ENCODE measurements around the gene DNAJC18.
"Not testable (repeated sequence)": the region's sequence is repeated elsewhere in the genome, so short reads cannot be mapped to it uniquely, and the experiment has no call there.

DNAJC18 gene

GRCh38 chr5:139461698-139462097 is 22.4 kb upstream of the DNAJC18 start:
- in situ Hi-C loops (cut with MboI; ENCODE audit: low sequenced_read_pairs), result no loop called here

GRCh38 chr5:139461176-139461575 is 21.9 kb upstream of the DNAJC18 start:
- in situ Hi-C loops (cut with MboI; ENCODE audit: low sequenced_read_pairs), result no loop called here

GRCh38 chr5:139460455-139460854 is 21.1 kb upstream of the DNAJC18 start:
- in situ Hi-C loops (cut with MboI; ENCODE audit: low sequenced_read_pairs), result no loop called here

- in situ Hi-C loops (cut with MboI; ENCODE audit: low sequenced_read_pairs), result no loop called here
Measured at GRCh38 chr5:139459451-139459934, 20.2 kb upstream of the DNAJC18 start.

GRCh38 chr5:139458580-139459407 is 19.5 kb upstream of the DNAJC18 start:
- in situ Hi-C loops (cut with MboI; ENCODE audit: low sequenced_read_pairs), result no loop called here

GRCh38 chr5:139457653-139458306 is 18.5 kb upstream of the DNAJC18 start:
- in situ Hi-C loops (cut with MboI; ENCODE audit: low sequenced_read_pairs), result no loop called here

- in situ Hi-C loops (cut with MboI; ENCODE audit: low sequenced_read_pairs), result no loop called here
Measured at GRCh38 chr5:139457241-139457640, 17.9 kb upstream of the DNAJC18 start.

- in situ Hi-C loops (cut with MboI; ENCODE audit: low sequenced_read_pairs), result no loop called here
Measured at GRCh38 chr5:139456776-139457175, 17.5 kb upstream of the DNAJC18 start.

GRCh38 chr5:139454568-139455290 is 15.4 kb upstream of the DNAJC18 start:
- in situ Hi-C loops (cut with MboI; ENCODE audit: low sequenced_read_pairs), result no loop called here

GRCh38 chr5:139453683-139454567 is 14.6 kb upstream of the DNAJC18 start:
- in situ Hi-C loops (cut with MboI; ENCODE audit: low sequenced_read_pairs), result no loop called here

- in situ Hi-C loops (cut with MboI; ENCODE audit: low sequenced_read_pairs), result no loop called here
Measured at GRCh38 chr5:139451878-139452660, 12.7 kb upstream of the DNAJC18 start.

- in situ Hi-C loops (cut with MboI; ENCODE audit: low sequenced_read_pairs), result no loop called here
Measured at GRCh38 chr5:139451176-139451575, 11.9 kb upstream of the DNAJC18 start.

GRCh38 chr5:139446956-139447779 is 7.8 kb upstream of the DNAJC18 start:
- in situ Hi-C loops (cut with MboI; ENCODE audit: low sequenced_read_pairs), result no loop called here

- in situ Hi-C loops (cut with MboI; ENCODE audit: low sequenced_read_pairs), result no loop called here
Measured at GRCh38 chr5:139445325-139446170, 6.2 kb upstream of the DNAJC18 start.

- in situ Hi-C loops (cut with MboI; ENCODE audit: low sequenced_read_pairs), result no loop called here
Measured at GRCh38 chr5:139443831-139444453, 4.6 kb upstream of the DNAJC18 start.

- in situ Hi-C loops (cut with MboI; ENCODE audit: low sequenced_read_pairs), result not testable (repeated sequence)
Measured at GRCh38 chr5:139440416-139440815, 1.1 kb upstream of the DNAJC18 start.

GRCh38 chr5:139438707-139439012 is 665 bp downstream of the DNAJC18 start:
- in situ Hi-C loops (cut with MboI; ENCODE audit: low sequenced_read_pairs), result no loop called here

GRCh38 chr5:139435676-139436075 is 3.6 kb downstream of the DNAJC18 start:
- in situ Hi-C loops (cut with MboI; ENCODE audit: low sequenced_read_pairs), result no loop called here

Data from HL-60/S4 (cell line).